Fibroblast of upper back skin (primary cell): Measurements from ENCODE around the gene UCK2.
"Not testable (repeated sequence)": the region's sequence is repeated elsewhere in the genome, so short reads cannot be mapped to it uniquely, and the experiment has no call there.

Source experiments
- DNase-seq: peaks from one replicate; pipeline ENCODE4 v3.0.0-alpha.2; 2013

Gene UCK2

DNA sequence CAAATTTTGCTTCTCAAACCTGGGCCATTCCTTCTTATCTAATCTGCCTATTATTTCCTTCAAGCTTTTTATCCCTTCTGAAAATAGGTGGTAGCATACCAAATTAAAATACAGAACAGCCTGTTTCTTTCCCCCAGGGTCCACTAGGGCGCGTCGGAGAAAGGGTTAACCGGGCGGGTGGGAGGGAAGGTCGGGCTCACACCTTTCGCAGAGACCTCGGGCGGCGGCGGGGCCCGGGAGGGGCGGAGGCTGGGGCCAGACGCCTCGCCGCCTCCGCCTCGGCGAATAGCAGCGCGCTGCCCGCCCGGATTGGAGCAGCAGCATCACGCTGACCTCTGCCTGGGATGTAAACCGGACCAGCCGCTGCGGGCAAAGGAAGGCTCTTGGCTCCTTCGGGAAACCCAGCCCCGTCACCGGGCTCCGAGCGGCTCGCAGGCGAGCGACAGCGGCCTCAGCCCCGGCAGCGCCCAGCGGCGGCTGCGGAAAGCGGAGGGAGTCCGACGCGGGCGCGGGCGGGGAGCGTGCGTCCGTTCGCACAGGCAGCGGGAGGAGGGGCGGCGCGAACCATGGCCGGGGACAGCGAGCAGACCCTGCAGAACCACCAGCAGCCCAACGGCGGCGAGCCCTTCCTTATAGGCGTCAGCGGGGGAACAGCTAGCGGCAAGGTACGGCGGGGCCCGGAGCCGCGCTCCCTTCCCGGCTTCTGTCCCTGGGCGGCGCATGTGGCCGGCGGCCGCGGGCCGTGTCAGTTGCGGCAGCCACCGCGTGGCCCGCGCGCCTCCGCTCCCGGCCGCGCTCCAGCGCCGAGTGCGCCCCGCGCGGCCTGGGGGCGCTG is at the start of gene UCK2:
TSS of gene UCK2 (plus strand) at position 347 of the 835 bp plus-strand sequence. CDS start at position 567, 220 bp downstream.
- DNase-seq: peak; percentile 68

DNA sequence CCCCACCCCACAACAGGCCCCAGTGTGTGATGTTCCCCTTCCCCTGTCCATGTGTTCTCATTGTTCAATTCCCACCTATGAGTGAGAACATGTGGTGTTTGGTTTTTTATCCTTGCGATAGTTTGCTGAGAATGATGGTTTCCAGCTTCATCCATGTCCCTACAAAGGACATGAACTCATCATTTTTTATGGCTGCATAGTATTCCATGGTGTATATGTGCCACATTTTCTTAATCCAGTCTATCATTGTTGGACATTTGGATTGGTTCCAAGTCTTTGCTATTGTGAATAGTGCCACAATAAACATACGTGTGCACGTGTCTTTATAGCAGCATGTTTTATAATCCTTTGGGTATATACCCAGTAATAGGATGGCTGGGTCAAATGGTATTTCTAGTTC is 49.2 kb upstream of the UCK2 start:
- DNase-seq: not testable (repeated sequence)

DNA sequence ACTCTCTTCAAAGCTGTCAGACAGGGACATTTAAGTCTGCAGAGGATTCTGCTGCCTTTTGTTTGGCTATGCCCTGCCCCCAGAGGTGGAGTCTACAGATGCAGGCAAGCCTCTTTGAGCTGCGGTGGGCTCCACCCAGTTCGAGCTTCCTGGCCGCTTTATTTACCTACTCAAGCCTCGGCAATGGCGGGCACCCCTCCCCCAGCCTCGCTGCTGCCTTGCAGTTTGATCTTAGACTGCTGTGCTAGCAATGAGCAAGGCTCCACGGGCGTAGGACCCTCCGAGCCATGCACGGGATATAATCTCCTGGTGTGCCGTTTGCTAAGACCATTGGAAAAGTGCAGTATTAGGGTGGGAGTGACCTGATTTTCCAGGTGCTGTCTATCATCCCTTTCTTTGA is 43.9 kb upstream of the UCK2 start:
- not testable (repeated sequence) for DNase-seq

DNA sequence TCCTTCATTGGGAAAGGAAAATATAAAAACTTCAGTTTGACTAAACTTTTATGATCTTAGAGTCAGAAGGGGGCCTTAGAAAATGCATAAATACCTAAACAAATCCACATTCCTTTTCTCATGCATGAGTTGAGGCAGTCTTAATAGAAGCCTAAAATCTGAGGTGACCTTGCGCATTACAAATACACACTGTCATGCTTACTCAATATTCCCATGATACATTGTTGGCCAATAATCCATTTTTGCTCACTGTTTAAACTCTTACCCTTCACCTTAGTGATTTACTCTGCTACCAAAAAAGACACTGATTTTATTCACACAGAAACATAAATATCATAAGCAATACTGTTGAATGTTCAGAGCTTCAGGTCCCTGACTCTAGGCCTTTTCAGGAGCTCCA is 39.7 kb upstream of the UCK2 start:
- no peak for DNase-seq

DNA sequence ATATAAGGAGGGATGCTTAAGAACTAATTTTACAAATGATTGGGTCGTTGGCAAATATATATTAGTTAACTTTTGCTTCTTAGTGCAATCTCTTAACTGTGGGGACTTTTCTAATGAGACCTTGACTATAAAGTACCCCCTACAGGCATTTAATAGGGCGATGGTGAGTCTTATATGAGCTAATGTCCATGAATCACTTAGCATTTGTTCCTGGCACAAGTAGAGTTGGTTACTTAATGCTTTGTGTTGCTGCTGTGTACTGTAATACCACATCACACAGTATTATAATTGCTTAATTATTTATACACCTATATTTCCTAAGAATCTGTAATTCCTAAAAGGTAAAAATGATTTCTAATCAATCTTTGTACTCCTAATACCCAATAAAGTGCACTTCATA is 33.5 kb upstream of the UCK2 start:
- DNase-seq: no peak

DNA sequence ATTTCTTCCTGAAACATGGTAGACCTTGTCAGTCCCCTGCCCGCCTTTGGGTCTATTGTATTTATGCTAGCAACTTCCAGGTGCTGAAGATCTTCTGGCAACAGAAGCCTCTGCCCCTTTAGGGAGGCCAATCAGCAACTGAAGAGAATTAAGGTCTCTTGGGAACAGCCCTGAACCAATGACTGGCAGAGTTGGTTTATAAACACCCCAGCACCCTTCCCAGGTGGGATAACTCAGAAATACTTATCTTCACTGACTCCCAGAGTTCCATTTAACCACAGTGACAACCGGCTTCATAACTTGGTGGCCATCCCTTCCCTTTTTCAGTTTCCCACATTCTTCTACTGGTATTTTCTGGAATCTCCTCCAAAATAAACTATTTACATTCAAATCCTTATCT is 31.5 kb upstream of the UCK2 start:
- DNase-seq: no peak

DNA sequence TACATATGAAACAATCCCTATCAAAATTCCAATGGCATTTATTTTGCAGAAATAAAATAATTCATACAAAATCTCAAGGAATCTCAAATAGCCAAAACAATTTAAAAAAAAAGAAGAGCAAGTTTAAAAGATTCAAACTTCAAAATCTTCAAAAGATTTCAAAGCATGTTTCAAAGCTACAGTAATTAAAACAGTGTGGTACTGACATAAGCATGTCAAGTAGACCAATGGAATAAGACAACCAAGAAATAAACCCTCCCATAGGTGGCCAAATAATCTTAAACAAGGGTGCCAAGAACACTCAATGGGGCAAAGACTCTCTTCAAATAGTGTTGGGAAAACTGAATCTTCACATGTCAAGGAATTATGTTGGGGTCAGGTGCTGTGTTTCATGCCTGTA is 28.0 kb upstream of the UCK2 start:
- no peak for DNase-seq

DNA sequence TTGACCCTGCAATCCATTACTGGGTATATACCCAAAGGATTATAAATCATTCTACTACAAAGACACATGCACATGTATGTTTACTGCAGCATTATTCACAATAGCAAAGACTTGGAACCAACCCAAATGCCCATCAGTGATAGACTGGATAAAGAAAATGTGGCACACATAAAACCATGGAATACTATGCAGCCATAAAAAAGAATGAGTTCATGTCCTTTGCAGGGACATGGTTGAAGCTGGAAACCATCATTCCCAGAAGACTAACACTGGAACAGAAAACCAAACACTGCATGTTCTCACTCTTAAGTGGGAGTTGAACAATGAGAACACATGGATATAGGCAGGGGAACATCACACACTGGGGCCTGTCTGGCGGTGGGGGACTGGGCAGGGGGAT is 22.9 kb upstream of the UCK2 start:
- DNase-seq: not testable (repeated sequence)

DNA sequence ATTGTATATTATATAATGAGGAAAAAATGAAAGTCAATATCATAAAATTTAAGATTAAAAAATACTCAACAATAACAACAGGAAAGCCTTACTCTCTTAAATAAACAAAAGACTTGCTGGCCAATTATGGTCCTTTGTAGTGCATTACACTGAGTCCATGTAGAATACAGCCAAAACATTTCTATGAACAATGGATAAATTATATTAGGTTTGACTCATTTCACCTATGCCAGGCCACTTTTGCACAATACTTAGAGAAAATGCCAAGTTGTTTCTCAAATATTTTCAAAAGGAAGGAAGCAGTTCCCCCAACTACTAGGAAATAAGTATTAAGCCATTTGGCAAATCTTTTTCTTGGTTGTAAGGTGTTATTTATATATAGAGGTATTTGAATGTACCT is 19.8 kb upstream of the UCK2 start:
- no peak for DNase-seq

DNA sequence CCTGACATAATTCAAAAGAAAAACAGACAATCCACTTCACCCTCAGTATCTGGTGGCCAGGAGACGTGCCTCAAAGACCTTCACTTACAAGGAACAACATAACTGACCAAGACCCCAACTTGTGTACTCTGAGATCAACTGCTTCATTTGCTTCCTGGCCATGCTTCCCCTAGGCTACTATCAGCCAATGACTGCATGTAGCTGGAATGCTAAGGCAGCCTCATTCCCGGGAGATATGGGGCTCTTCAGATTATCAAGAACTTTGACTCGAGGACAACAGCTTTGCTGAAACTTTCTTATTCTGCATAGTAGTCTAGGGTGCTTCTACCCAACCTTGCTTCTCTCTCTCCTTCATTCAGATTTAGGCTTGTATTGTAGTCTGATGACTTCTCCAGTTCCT is 11.7 kb upstream of the UCK2 start:
- DNase-seq: peak; percentile 18

DNA sequence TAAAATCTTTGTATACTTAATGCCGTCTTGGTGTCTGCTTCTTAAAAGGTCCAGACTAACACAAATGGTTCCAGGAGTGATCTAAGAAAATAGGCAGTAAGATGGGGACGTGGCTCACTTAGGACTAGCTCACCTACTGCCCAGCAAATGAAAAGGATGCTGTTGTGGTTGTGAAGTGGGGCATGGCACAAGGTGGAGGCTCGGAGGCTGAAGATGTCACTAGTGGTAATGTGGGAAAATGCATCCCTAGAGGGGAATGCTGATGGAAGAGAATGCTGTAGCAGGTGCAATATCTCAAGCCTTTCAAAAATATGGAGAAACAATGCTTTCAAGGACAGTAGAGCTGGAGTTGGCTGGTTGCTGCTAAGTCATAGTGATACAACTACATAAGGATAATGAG is 11.3 kb upstream of the UCK2 start:
- DNase-seq: no peak

DNA sequence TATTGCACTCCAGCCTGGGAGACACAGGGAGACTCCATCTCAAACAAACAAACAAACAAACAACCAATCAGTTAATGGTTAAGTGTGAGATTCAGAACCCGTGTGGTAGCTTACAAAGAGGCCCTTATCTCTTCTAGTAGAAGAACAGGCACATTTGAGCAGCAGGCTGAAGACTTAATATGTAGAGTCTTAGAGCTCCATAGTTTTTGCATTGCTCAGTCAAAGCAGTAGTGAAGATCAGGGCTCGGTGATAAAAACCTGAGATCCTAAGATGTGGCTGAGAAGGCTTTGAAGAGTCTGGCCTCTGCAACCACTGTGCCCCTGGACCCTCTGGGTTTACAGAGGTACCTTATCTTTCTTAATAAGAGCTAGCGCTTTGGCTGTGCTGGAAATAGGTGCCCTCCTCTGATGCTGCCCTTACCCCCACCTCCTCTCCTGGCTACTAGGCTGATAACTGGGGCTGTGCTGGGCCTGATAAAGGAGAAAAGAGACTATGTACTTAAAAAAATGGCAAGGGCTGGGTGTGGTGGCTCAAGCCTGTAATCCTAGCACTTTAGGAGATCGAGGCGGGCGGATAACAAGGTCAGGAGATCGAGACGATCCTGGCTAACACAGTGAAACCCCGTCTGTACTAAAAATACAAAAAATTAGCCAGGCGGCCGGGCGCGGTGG is 10.5 kb upstream of the UCK2 start:
- DNase-seq: no peak

DNA sequence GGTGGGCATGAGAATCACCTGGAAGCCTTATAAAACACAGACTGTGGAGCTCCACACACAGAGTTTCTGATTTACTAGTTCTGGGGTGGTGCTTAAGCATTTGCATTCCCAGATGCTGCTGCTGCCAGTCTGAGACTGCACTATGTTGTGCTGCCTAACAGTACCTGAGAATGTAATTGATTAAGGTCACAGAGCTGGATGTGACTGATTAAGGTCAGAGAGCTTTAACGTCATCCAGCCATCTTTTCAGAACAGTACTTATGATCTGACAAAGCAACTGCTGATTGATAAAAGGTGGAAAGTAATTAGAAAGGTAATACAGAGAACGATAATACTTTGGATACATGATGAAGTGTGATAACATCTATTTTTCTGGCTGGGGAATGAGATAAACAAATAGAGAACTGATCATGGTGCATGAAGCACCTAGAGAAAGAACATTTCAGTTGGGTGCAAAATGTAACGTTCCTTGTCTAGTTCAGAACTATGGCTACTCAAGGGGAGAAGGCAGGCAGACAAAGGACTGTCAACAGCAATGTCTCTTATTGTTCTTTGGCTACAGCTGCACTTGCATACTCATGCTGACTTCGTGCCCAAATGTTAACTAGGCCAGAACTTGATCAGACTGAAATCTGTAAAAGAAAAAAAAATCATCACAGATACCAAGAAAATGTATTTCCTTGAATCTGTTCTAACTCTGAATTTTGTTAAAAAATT is 3.7 kb upstream of the UCK2 start:
- DNase-seq: no peak

DNA sequence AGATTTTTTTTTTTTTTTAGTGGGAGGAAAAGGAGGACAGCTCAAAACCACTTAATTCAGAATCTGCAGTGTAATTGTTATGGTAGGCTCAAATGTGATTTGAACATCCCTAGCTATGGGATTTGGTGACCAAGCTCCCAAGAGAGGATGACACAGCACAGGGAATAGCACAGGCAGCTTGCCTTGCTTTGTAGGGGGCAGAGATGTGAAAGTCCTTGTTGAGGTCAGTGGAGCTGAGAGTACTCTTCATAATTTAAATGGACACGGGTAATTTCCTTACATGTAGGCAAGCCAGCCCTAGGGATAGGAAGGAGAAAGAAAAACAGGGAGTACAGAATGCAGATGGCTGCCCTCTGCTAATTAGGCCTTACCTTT is 3.2 kb upstream of the UCK2 start:
- no peak for DNase-seq

DNA sequence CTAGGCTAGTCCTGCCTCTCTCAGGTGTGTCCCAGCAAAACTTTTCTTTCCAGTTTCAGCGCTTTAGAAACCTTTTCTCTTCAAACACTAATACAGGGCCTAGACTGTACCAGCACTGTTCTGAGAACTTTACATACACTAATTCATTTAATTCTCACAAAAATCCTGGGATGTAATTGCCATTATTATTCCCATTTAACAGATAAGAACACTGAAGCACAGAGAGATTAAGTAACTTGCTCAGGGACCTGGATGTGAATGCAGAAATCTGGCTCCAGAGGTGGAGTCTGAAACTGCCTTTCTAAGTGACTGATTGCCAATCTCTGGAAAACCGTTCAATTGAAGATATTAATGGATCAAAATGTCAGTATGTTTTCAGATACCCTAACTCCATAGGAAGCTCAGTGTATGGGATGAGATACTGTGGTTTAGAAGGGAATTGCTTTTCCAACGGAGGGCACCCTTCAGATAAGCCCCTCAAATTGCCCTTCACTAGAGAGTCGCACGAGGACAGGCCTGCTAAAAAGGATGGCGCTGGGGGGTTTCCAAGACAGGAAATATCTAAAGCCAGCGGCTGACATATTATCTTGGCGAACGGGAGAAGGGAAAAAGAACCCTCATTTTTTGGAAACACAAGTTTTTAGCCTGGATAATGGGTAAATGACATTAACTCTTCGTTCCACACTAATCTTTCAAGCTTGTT is 698 bp upstream of the UCK2 start:
- DNase-seq: no peak

DNA sequence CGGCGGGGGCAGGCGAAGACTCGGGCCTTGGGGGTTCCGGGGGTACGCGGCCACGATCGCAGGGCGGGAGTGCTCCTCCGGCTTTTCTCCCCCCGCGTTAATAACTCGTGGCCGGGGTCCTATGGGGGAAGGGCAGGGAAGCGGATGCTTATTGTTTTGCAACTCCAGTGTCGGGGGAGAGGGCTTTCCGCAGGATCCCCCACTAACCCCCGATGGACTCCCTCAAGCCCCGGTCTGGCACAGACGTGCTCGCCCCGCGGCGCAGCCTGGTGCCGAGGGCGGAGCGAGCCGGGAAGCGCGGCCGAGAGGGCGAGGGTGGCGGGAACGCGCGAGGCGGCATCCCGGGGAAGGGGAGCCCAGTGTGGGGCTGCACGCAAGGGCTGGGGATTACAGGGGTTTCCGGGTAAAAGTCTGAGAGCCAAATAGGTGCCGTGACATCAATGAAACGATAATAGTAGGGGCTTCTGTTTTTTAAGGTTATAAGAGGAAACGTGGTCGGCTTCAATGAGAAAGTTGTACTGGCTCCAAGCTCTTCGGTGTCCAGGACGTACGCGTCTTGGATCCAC is 772 bp downstream of the UCK2 start:
- peak; percentile 37 for DNase-seq

DNA sequence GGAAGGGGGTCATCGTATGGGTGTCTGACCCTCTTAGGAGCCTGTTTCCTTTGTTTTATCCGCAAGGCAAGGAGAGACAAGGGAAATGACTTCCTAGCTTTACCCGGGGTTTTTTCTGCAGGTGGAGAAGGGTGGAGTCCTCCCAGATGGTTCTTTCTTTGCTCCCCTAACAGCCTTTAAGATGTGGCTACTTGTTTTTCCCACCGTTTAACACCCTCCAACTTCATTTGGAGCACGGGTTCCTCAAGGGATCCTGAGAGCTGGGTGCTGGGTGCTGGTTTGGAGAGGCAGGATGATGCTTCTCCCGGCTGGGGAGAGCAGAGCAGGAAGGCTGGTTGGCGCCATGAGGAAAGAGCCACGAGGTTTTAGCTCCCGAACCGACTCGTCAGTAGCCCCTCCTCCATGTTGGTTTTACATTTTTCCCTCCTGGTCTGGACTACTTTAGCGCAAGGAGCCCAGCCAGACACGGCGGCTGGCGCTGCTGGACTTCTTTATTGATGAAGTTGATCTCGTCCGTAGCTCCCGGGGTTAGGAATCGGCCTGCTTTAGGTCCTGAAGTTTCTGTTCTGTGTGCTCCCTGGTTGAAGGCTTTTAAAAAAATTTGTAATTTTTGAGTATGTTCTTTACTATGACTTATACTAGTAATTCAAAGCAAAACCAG is 1.4 kb downstream of the UCK2 start:
- peak; percentile 86 for DNase-seq

DNA sequence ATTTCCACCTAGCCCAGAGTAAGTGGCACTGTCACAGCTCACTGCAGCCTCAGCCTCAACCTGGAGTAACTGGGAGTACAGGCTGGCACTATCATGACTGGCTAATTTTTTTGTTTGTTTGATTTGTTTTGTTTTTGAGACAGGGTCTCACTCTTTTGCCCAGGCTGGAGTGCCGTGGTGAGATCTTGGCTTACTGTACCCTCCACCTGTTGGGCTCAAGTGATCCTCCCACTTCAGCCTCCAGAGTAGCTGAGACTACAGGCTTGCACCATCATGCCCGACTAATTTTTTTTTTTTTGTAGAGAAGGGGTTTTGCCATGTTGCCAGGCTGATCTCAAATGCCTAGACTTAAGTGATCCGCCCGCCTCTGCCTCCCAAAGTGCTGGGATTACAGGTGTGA is 2.5 kb downstream of the UCK2 start:
- no peak for DNase-seq

DNA sequence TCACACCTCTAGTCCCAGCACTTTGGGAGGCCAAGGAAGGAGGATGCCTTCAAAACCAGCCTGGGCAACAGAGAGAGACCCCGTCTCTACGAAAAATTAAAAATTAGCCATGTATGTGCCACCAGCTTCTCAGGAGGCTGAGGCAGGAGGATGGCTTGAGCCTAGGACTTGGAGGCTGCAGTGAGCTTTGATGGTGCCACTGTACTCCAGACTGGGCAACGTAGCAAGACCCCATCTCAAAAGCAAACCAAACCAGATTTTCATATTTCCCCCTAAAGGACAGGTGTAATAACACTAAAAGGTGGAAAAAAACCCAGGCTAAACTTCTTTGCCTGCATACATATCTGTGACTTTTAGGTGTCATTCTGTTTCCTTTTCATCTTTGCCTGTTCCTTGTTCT is 3.7 kb downstream of the UCK2 start:
- no peak for DNase-seq

DNA sequence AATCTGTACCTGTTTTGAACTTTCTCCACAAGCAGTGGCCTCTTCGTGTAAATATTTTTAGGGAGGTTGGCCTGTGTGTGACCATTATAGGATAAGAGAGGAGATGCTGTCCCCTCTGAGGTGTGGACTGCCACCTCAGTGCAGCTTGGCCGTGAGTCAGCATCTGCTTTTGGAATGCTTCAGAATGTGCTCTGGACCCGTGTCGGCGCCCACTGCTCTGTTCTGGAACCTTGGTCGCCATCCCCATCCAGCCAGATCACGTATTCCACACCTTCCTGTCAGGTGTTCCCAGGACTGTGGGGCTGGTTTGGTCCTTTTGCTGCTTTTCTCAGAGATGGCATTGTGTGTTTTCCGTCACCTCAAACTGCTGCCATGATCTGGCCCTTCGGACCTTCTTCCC is 5.5 kb downstream of the UCK2 start:
- no peak for DNase-seq

DNA sequence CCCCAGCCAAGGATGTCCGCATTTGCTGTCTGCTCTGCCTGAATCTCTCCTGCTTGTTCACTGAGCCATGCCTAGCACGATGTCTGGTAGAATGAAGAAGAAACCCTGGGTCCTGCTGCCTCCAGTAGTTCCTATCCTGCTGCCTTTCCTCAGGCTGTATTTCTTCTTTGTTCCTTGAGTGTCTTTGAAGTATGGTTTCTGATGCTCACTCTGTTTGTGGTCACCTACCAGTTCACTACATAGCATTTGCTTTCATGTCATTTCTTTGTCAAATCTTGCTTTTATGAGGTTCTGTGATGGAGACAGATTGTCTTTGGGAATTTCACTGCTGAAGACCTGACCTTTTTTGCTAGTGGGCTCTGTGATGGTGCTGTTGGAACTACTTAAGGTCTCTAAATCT is 5.9 kb downstream of the UCK2 start:
- DNase-seq: no peak

DNA sequence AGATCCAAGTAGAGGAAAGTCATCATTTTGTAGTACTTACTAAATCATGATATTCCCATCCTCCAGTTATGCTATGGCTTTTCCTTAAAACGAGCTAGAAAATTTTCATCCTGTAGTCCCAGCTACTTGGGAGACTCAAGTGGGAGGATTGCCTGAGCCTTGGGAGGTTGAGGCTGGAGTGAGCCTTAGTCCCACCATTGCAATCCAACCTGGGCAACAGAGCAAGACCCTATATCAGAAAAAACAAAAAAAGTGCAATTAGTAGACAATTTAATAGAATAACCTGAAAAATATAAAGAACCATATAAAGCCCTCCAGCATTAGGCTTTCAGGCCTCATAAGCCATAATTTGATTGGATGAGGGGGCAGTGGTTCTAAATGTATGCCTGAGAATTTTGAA is 6.8 kb downstream of the UCK2 start:
- DNase-seq: no peak
